NCI-H1048 (cell line): ENCODE measurements around the gene FGB.
"Not testable (repeated sequence)": the region's sequence is repeated elsewhere in the genome, so short reads cannot be mapped to it uniquely, and the experiment has no call there.

Source experiments
- DNase-seq: peaks from one replicate; lab custom pipeline; 2025; lab: John Stamatoyannopoulos, UW

Gene FGB

GRCh38 chr4:154566639-154567204 lies 3.9 kb downstream of the FGB start:
- DNase-seq: no peak

- DNase-seq: no peak
Measured at GRCh38 chr4:154569028-154569427, 6.2 kb downstream of the FGB start.

- no peak for DNase-seq
Measured at GRCh38 chr4:154569584-154569983, 6.8 kb downstream of the FGB start.

GRCh38 chr4:154573190-154573870 lies 10.5 kb downstream of the FGB start:
- DNase-seq: no peak

GRCh38 chr4:154574311-154574710 lies 11.5 kb downstream of the FGB start:
- DNase-seq: no peak

GRCh38 chr4:154577324-154577723 lies 14.5 kb downstream of the FGB start:
- no peak for DNase-seq

- DNase-seq: no peak
Measured at GRCh38 chr4:154578919-154579318, 16.1 kb downstream of the FGB start.

GRCh38 chr4:154579927-154580326 lies 17.1 kb downstream of the FGB start:
- DNase-seq: no peak

- DNase-seq: no peak
Measured at GRCh38 chr4:154582723-154583122, 19.9 kb downstream of the FGB start.

- DNase-seq: no peak
Measured at GRCh38 chr4:154583230-154583629, 20.4 kb downstream of the FGB start.

- DNase-seq: no peak
Measured at GRCh38 chr4:154583677-154584076, 20.9 kb downstream of the FGB start.

GRCh38 chr4:154584259-154584658 lies 21.4 kb downstream of the FGB start:
- no peak for DNase-seq

- no peak for DNase-seq
Measured at GRCh38 chr4:154585369-154586018, 22.7 kb downstream of the FGB start.

- DNase-seq: no peak
Measured at GRCh38 chr4:154586296-154587033, 23.7 kb downstream of the FGB start.

- DNase-seq: no peak
Measured at GRCh38 chr4:154588198-154588597, 25.4 kb downstream of the FGB start.

GRCh38 chr4:154589296-154590197 lies 26.7 kb downstream of the FGB start:
- DNase-seq: no peak

- DNase-seq: no peak
Measured at GRCh38 chr4:154590329-154591006, 27.7 kb downstream of the FGB start, which contains the start of gene FGA. Gene FGA, minus strand, starts transcription at chr4:154590742. Its CDS starts 55 bp downstream, at chr4:154590687.

- no peak for DNase-seq
Measured at GRCh38 chr4:154591890-154592289, 29.1 kb downstream of the FGB start.

- peak; percentile 10 for DNase-seq
Measured at GRCh38 chr4:154593868-154594267, 31.1 kb downstream of the FGB start.

GRCh38 chr4:154594343-154594742 lies 31.5 kb downstream of the FGB start:
- DNase-seq: not testable (repeated sequence)

- DNase-seq: no peak
Measured at GRCh38 chr4:154595807-154596206, 33.0 kb downstream of the FGB start.
